K562 (cell line): ENCODE measurements around the gene ZEB2.

Experiments used
- ARNT ChIP-seq, 2 experiments: fragments of 450-650 bp; IDR thresholded peaks; 2 replicates each; pipeline ENCODE4 v1.6.1; 2016; ENCODE audit warnings: mild to moderate bottlenecking in 1 of 2
- CGGBP1 ChIP-seq: fragments of 250-450 bp; sonication (Bioruptor Pico); IDR thresholded peaks from 2 replicates; pipeline ENCODE4 v1.9.0; 2021; ENCODE audit warnings: mild to moderate bottlenecking
- HNRNPLL ChIP-seq: fragments of 200-400 bp; formaldehyde crosslinking; IDR thresholded peaks from 2 replicates; pipeline ENCODE4 v1.6.1; 2017; ENCODE audit warnings: low read length, low read depth, mild to moderate bottlenecking; ENCODE audit not compliant: poor library complexity, severe bottlenecking
- MAX ChIP-seq: sonication (generic); formaldehyde crosslinking; IDR thresholded peaks from 2 replicates; pipeline ENCODE4 v1.9.0; 2022; ENCODE audit warnings: mild to moderate bottlenecking, missing genetic modification reagents
- NR3C1 ChIP-seq: sonication (generic); formaldehyde crosslinking; IDR thresholded peaks from 2 replicates; pipeline ENCODE4 v1.8.1; 2022; ENCODE audit warnings: missing genetic modification reagents
- RFX5 ChIP-seq: IDR thresholded peaks from 2 replicates; pipeline ENCODE4 v1.6.1; 2011; ENCODE audit warnings: low read depth, mild to moderate bottlenecking, improper control_type of control experiment, low read length
- SP1 ChIP-seq: sonication (generic); formaldehyde crosslinking; IDR thresholded peaks from 2 replicates; pipeline ENCODE4 v1.8.1; 2022; ENCODE audit warnings: mild to moderate bottlenecking, missing genetic modification reagents
- SRSF9 ChIP-seq: fragments of 200-400 bp; formaldehyde crosslinking; IDR thresholded peaks from 2 replicates; pipeline ENCODE4 v1.6.1; 2017; ENCODE audit warnings: low read depth, low read length, borderline replicate concordance
- TF ChIP-seq, protein P1 (sequence below), 3 experiments: IDR thresholded peaks in 2 of 3; conservative IDR thresholded peaks in 1 of 3; 2 replicates each; pipeline ENCODE4 v1.5.1; 2011 to 2012; ENCODE audit warnings: low read length in 3 of 3, mild to moderate bottlenecking in 3 of 3, control low read depth in 2 of 3, improper control_type of control experiment in 1 of 3, inconsistent platforms in 1 of 3, low read depth in 1 of 3, mixed read lengths in 1 of 3, moderate library complexity in 1 of 3; ENCODE audit not compliant: insufficient read depth in 2 of 3

- TF ChIP-seq SP1 (no peak), SRSF9 (no peak), NR3C1 (CRISPR knock-in tag) (no peak), MAX (no peak), CGGBP1 (CRISPR knock-in tag) (no peak), HNRNPLL (no peak), ARNT (IDR thresholded peaks at IDR 0.05) (no peak), RFX5 (no peak)
- TF ChIP-seq, protein P1, sequence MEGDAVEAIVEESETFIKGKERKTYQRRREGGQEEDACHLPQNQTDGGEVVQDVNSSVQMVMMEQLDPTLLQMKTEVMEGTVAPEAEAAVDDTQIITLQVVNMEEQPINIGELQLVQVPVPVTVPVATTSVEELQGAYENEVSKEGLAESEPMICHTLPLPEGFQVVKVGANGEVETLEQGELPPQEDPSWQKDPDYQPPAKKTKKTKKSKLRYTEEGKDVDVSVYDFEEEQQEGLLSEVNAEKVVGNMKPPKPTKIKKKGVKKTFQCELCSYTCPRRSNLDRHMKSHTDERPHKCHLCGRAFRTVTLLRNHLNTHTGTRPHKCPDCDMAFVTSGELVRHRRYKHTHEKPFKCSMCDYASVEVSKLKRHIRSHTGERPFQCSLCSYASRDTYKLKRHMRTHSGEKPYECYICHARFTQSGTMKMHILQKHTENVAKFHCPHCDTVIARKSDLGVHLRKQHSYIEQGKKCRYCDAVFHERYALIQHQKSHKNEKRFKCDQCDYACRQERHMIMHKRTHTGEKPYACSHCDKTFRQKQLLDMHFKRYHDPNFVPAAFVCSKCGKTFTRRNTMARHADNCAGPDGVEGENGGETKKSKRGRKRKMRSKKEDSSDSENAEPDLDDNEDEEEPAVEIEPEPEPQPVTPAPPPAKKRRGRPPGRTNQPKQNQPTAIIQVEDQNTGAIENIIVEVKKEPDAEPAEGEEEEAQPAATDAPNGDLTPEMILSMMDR (IDR thresholded peaks at IDR 0.05 in 2 of 3, conservative IDR thresholded peaks at IDR 0.05 in 1 of 3; ENCODE audit: insufficient read depth in 2 of 3, low read depth in 1 of 3, low read length in 3 of 3): no peak
These were observed 2.7 kb downstream of the ZEB2 start for GRCh38 chr2:144516981-144517865.
